ENCODE data around the gene TTC23. TPM values are rescaled to one million over a fixed set of nuclear protein-coding genes. Genes with fewer than 3 reads are reported as not detected.

TTC23 gene
- total RNA-seq, 1 donor = 21.7 TPM

GRCh38 chr15:99110093-99110492 is 139.3 kb downstream of the TTC23 start:
- Histone ChIP-seq H3K27ac (ENCODE audit: low read depth, low read length) (no peak overlapping the region), H3K79me2 (ENCODE audit: insufficient read depth, low read length) (no peaks in the 10 kb centered on the region), H3K36me3 (ENCODE audit: insufficient read depth, low read length) (no peaks in the 10 kb centered on the region), H3K9me3 (ENCODE audit: low read depth, low read length) (no peaks in the 10 kb centered on the region), H3K4me1 (ENCODE audit: insufficient read depth, low read length) (peaks cover 20% of the 10 kb centered on the region), H3K27me3 (ENCODE audit: insufficient read depth, low read length) (no peaks in the 10 kb centered on the region), H3K4me3 (ENCODE audit: insufficient read depth, low read length) (no peak overlapping the region), H2AFZ (ENCODE audit: low read length) (no peak overlapping the region), H4K20me1 (ENCODE audit: insufficient read depth, low read length) (no peaks in the 10 kb centered on the region), H3K4me2 (ENCODE audit: insufficient read depth, low read length) (no peak overlapping the region)
- DNase-seq (ENCODE audit: insufficient read length, low spot score, missing footprints) = no peak
- TF ChIP-seq, protein P1, sequence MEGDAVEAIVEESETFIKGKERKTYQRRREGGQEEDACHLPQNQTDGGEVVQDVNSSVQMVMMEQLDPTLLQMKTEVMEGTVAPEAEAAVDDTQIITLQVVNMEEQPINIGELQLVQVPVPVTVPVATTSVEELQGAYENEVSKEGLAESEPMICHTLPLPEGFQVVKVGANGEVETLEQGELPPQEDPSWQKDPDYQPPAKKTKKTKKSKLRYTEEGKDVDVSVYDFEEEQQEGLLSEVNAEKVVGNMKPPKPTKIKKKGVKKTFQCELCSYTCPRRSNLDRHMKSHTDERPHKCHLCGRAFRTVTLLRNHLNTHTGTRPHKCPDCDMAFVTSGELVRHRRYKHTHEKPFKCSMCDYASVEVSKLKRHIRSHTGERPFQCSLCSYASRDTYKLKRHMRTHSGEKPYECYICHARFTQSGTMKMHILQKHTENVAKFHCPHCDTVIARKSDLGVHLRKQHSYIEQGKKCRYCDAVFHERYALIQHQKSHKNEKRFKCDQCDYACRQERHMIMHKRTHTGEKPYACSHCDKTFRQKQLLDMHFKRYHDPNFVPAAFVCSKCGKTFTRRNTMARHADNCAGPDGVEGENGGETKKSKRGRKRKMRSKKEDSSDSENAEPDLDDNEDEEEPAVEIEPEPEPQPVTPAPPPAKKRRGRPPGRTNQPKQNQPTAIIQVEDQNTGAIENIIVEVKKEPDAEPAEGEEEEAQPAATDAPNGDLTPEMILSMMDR (IDR thresholded peaks at IDR 0.05; ENCODE audit: extremely low read depth, low read depth, low read length) = no peak

DNA sequence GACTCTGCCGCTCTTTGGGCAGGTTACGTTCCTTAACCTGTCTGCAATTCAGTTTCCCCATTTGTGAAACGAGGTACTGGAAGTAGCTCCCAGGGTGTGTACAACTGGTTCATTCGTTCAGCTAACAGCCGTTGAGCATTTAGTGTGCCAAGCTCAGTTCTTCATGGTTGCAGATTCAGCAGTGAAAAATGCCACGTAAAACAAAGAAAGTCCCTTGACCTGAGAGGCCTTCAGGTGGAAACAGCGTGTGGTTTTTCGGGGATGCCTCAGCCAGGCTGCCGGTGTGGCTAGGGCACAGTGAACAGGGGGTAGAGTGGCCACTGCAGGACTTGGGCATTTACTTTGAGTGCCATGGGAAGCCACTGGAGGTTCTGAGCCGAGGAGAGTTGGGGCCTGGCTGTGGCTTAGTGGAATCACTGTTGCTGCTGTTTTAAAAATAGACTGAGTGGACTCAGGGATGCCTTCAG is 139.8 kb downstream of the TTC23 start:
- Histone ChIP-seq H3K4me2 (ENCODE audit: insufficient read depth, low read length) (no peak overlapping the region), H4K20me1 (ENCODE audit: insufficient read depth, low read length) (no peaks in the 10 kb centered on the region), H3K79me2 (ENCODE audit: insufficient read depth, low read length) (no peaks in the 10 kb centered on the region), H3K27ac (ENCODE audit: low read depth, low read length) (no peak overlapping the region), H3K36me3 (ENCODE audit: insufficient read depth, low read length) (no peaks in the 10 kb centered on the region), H3K4me1 (ENCODE audit: insufficient read depth, low read length) (peaks cover 20% of the 10 kb centered on the region), H2AFZ (ENCODE audit: low read length) (no peak overlapping the region), H3K9me3 (ENCODE audit: low read depth, low read length) (no peaks in the 10 kb centered on the region), H3K4me3 (ENCODE audit: insufficient read depth, low read length) (no peak overlapping the region), H3K27me3 (ENCODE audit: insufficient read depth, low read length) (no peaks in the 10 kb centered on the region)
- DNase-seq (ENCODE audit: insufficient read length, low spot score, missing footprints) = no peak
- TF ChIP-seq, protein P1 (IDR thresholded peaks at IDR 0.05; ENCODE audit: extremely low read depth, low read depth, low read length) = no peak

DNA sequence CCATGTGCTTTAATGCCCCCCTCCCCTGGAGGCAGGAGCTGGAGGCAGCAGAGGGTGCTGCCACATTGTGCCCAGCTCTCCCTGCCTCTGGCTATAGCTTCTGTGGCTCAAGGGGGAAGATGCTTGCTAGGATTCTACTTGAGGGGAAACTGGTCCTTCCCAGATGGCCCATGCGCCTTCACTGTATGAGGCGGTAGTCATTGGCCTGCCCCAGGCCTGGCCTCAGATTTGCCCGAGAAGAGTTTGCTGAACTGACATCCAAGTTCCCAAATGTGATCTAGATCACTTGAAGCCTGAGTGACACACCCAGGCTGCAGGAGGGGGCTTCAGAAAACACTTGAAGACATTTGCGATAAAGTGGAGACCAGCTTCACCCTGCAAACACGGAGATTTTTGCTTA is 140.4 kb downstream of the TTC23 start:
- Histone ChIP-seq H3K9me3 (ENCODE audit: low read depth, low read length) (no peaks in the 10 kb centered on the region), H3K4me2 (ENCODE audit: insufficient read depth, low read length) (no peak overlapping the region), H2AFZ (ENCODE audit: low read length) (no peak overlapping the region), H4K20me1 (ENCODE audit: insufficient read depth, low read length) (no peaks in the 10 kb centered on the region), H3K4me3 (ENCODE audit: insufficient read depth, low read length) (no peak overlapping the region), H3K4me1 (ENCODE audit: insufficient read depth, low read length) (peaks cover 20% of the 10 kb centered on the region), H3K27me3 (ENCODE audit: insufficient read depth, low read length) (no peaks in the 10 kb centered on the region), H3K27ac (ENCODE audit: low read depth, low read length) (no peak overlapping the region), H3K79me2 (ENCODE audit: insufficient read depth, low read length) (no peaks in the 10 kb centered on the region), H3K36me3 (ENCODE audit: insufficient read depth, low read length) (no peaks in the 10 kb centered on the region)
- no peak for DNase-seq (ENCODE audit: insufficient read length, low spot score, missing footprints)
- TF ChIP-seq, protein P1 (IDR thresholded peaks at IDR 0.05; ENCODE audit: extremely low read depth, low read depth, low read length) = no peak

GRCh38 chr15:99106417-99107220 is 142.8 kb downstream of the TTC23 start:
- no peak for DNase-seq (ENCODE audit: insufficient read length, low spot score, missing footprints)
- H4K20me1 ChIP-seq (ENCODE audit: insufficient read depth, low read length) = no peaks in the 10 kb centered on the region
- H3K79me2 ChIP-seq (ENCODE audit: insufficient read depth, low read length) = no peaks in the 10 kb centered on the region
- H3K9me3 ChIP-seq (ENCODE audit: low read depth, low read length) = no peaks in the 10 kb centered on the region
- H2AFZ ChIP-seq (ENCODE audit: low read length) = peak overlapping the region; percentile 57
- H3K27ac ChIP-seq (ENCODE audit: low read depth, low read length) = no peak overlapping the region
- H3K4me3 ChIP-seq (ENCODE audit: insufficient read depth, low read length) = peak overlapping the region; percentile 68
- H3K4me1 ChIP-seq (ENCODE audit: insufficient read depth, low read length) = peaks cover 20% of the 10 kb centered on the region
- peaks cover 16% of the 10 kb centered on the region for H3K27me3 ChIP-seq (ENCODE audit: insufficient read depth, low read length)
- peak overlapping the region; percentile 85 for H3K4me2 ChIP-seq (ENCODE audit: insufficient read depth, low read length)
- TF ChIP-seq, protein P1 (IDR thresholded peaks at IDR 0.05; ENCODE audit: extremely low read depth, low read depth, low read length) = no peak
- no peaks in the 10 kb centered on the region for H3K36me3 ChIP-seq (ENCODE audit: insufficient read depth, low read length)

Data from osteoblast (primary cell).